Esophagus squamous epithelium (tissue), 5 donors: ENCODE data around the gene LCA5L. TPM values are rescaled to one million over a fixed set of nuclear protein-coding genes. Genes with fewer than 3 reads are reported as not detected.
"Not testable (repeated sequence)": the region's sequence is repeated elsewhere in the genome, so short reads cannot be mapped to it uniquely, and the experiment has no call there.

Source experiments
- DNase-seq: peaks from one replicate; lab custom pipeline; 2025; lab: John Stamatoyannopoulos, UW
- H3K27ac ChIP-seq, 4 donors: fragments of 200-600 bp; sonication (generic); one replicate each; pipeline ENCODE4 v1.5.1; 2016 to 2019; ENCODE audit warnings: mild to moderate bottlenecking in 1 of 4
- H3K27me3 ChIP-seq, 4 donors: fragments of 200-600 bp; sonication (generic); 1 replicate in 3 of 4; 2 replicates in 1 of 4; pipeline versions ENCODE4 v1.5.1 to v1.6.0; 2017 to 2021; ENCODE audit warnings: antibody characterized with exemption in 1 of 4
- H3K36me3 ChIP-seq, 3 donors: fragments of 200-600 bp; sonication (generic); one replicate each; pipeline ENCODE4 v1.5.1; 2016 to 2019
- H3K4me1 ChIP-seq, 3 donors: fragments of 200-600 bp; sonication (generic); one replicate each; pipeline ENCODE4 v1.5.1; 2017 to 2019
- H3K4me3 ChIP-seq, 4 donors: fragments of 200-600 bp; sonication (generic); 1 replicate in 3 of 4; 2 replicates in 1 of 4; pipeline ENCODE4 v1.5.1; 2016 to 2019; ENCODE audit warnings: mild to moderate bottlenecking in 2 of 4, moderate library complexity in 1 of 4
- H3K9me3 ChIP-seq, 3 donors: fragments of 200-600 bp; sonication (generic); one replicate each; pipeline ENCODE4 v1.5.1; 2016 to 2019
- POLR2A ChIP-seq, 4 donors: fragments of 450-650 bp; IDR thresholded peaks; one replicate each; pipeline ENCODE4 v1.6.1; 2017; ENCODE audit warnings: antibody characterized with exemption in 4 of 4, mild to moderate bottlenecking in 4 of 4, moderate library complexity in 3 of 4
- WGBS, 2 donors: methylation state at CpG; one replicate each; pipeline ENCODE4 v1.1.5; 2018; 5-methylcytosine and 5-hydroxymethylcytosine counted together
- intact Hi-C: fragments of 100-400 bp; cut with DNase I; formaldehyde crosslinking; loops from one replicate; pipeline ENCODE4 v1.15.0; 2022
- total RNA-seq, 4 donors: library from RNA; depleted of rRNA; stranded (reverse); fragments of >200 nt; gene quantifications; one replicate each; pipeline ENCODE4 v1.1.0, GENCODE V29; 2016
- TF ChIP-seq, protein P1 (sequence below), 6 experiments: fragments of 450-650 bp in 4 of 6; fragments of 200-600 bp in 2 of 6; sonication (generic) in 2 of 6; IDR thresholded peaks; one replicate each; pipeline ENCODE4 v1.5.1; 2016 to 2019; ENCODE audit warnings: antibody characterized with exemption in 6 of 6, mild to moderate bottlenecking in 4 of 6, moderate library complexity in 4 of 6
- donor health status: DM: yes; HTN: yes; CAD: no.

LCA5L gene
- total RNA-seq, 4 donors from 2014 or later: 0.44 to 1.7 (median 0.82) TPM; not detected in 1

DNA sequence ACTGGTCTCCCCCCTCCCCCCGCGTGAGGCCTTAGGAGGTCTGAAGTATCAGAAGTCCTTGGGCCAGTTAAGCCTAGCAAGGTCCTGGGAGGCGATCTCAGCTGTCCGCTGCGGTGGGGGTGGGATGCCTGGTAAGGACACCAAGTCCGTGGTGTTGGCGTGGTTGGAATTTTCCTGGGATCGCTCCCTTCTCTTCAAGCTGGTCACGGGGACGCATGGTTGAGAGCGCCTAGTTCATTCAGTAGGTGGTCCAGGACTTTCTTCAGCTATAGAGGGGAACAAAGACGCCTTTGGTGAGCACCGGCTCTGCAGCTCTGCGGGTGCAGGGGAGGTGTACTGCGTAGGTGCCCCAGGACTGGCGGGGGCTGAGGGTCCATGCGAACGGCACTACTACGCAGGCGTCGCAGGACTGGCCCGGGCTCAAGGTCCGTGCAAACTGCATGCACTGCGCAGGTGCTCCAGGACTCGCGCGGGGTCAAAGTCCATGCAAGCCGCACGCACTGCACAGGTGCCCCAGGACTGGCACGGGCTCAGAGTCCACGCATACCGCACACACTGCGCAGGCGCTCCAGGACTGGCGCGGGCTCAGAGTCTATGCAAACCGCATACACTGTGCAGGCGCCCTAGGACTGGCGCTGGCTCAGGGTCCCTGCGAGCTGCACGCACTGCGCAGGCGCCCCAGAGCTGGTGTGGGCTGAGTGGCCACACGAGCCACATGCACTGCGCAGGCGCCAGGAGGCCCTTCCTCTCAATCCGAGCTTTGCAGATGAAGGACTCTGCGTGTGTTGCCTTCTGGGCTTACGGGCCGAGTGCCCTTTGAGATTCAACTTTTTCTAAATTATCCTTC is 60.1 kb downstream of the LCA5L start:
- WGBS, 2 donors: 54 to 79% methylated on average over 6 to 20 of the region's 50 CpGs
- H3K4me3 ChIP-seq: peak overlapping the region; percentile 13 to 59 (median 39)
- H3K36me3 ChIP-seq: no peaks in the 10 kb centered on the region
- no peaks in the 10 kb centered on the region for H3K27me3 ChIP-seq
- H3K4me1 ChIP-seq: peaks cover 15 to 63% (median 22%) of the 10 kb centered on the region in 3 donors
- TF ChIP-seq, protein P1, sequence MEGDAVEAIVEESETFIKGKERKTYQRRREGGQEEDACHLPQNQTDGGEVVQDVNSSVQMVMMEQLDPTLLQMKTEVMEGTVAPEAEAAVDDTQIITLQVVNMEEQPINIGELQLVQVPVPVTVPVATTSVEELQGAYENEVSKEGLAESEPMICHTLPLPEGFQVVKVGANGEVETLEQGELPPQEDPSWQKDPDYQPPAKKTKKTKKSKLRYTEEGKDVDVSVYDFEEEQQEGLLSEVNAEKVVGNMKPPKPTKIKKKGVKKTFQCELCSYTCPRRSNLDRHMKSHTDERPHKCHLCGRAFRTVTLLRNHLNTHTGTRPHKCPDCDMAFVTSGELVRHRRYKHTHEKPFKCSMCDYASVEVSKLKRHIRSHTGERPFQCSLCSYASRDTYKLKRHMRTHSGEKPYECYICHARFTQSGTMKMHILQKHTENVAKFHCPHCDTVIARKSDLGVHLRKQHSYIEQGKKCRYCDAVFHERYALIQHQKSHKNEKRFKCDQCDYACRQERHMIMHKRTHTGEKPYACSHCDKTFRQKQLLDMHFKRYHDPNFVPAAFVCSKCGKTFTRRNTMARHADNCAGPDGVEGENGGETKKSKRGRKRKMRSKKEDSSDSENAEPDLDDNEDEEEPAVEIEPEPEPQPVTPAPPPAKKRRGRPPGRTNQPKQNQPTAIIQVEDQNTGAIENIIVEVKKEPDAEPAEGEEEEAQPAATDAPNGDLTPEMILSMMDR (IDR thresholded peaks at IDR 0.05): no peak
- TF ChIP-seq POLR2A (IDR thresholded peaks at IDR 0.05): no peak
- no peaks in the 10 kb centered on the region for H3K9me3 ChIP-seq
- intact Hi-C loops: loop anchor here (10.0 kb wide), 1 partner anchor 71 kb away; the partner anchor contains the start of gene BRWD1
- H3K27ac ChIP-seq: peak overlapping the region; percentile 57 to 87 (median 68)
- no peak for DNase-seq

DNA sequence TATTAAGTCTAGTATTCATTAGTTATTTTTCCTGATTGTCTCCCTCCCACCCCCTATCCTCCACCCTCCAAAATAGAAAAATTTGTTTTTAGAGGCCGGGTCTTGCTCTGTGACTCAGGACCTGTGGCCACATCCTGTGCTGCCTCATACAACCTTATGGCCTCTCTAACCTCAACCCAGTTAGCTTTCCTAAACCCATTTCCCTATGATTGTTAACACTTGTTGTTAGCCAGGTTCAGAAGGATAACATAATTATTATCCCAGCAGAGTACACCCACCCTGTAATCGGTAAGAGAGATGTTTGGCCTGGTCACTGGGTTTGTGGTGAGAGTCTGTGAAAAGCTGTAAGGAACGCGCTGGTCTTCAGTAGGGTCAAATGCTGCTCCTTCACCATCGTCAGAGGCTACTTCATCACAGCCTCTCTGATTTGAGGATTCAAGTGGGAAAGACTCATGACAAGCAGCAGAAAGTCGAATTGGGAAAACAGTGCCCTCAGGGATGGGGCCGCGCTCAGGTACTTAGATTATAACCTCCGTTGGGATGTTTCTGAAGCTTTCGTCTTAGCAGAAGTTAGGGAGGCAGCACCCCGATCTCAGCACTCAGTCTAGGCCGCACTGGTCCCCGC is 60.8 kb downstream of the LCA5L start:
- TF ChIP-seq, protein P1 (IDR thresholded peaks at IDR 0.05): no peak
- no peak for TF ChIP-seq POLR2A (IDR thresholded peaks at IDR 0.05)
- H3K4me3 ChIP-seq: no peak overlapping the region
- H3K27ac ChIP-seq: no peak overlapping the region
- no peaks in the 10 kb centered on the region for H3K36me3 ChIP-seq
- 83 to 89% methylated on average over 13 of the region's 13 CpGs for WGBS, 2 donors
- peaks cover 15 to 62% (median 22%) of the 10 kb centered on the region in 3 donors for H3K4me1 ChIP-seq
- intact Hi-C loops: loop anchor here (10.0 kb wide), 1 partner anchor 70 kb away; the partner anchor contains the start of gene BRWD1
- no peaks in the 10 kb centered on the region for H3K27me3 ChIP-seq
- no peak for DNase-seq
- H3K9me3 ChIP-seq: no peaks in the 10 kb centered on the region

DNA sequence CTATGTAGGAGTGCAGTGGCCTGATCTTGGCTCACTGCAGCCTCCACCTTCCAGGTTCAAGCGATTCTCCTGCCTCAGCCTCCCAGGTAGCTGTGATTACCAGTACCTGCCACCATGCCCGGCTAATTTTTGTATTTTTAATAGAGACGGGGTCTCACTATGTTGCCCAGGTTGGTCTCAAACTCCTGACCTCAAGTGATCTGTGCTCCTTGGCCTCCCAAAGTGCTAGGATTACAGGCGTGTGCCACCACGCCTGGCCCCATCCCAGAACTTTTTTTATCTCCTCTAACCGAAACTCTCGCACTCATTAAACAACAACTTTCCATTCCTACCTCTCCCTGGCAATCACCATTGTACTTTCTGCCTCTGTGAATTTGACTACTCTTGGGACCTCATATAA is 63.5 kb downstream of the LCA5L start:
- H3K9me3 ChIP-seq, H3K27me3 ChIP-seq, H3K4me3 ChIP-seq, H3K36me3 ChIP-seq, DNase-seq, H3K27ac ChIP-seq: not testable (repeated sequence)
- intact Hi-C loops: loop anchor here (10.0 kb wide), 1 partner anchor 67 kb away; the partner anchor contains the start of gene BRWD1
- 92 to 97% methylated on average over 7 of the region's 7 CpGs for WGBS, 2 donors
- peaks cover 7 to 44% (median 14%) of the 10 kb centered on the region in 3 donors for H3K4me1 ChIP-seq

DNA sequence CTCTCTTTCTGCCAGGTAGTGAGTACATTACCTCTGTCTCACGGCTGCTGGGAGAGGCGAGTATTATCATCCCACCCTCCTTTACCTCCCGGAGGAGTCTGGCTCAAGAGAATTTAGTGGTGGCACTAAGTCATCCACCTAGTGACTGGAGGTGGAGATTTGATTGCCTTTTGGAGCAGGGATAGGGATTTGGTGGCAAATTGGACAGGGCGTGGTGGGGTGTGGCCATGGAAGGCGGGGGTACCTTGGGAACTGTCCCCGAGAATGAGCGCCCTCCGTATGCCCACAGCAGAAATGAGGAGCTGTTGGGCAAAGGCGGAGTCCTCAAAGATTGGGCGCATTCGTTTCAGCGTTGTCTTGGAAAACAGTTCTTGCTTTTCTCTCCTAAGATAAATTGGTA is 64.6 kb downstream of the LCA5L start:
- Histone ChIP-seq H3K4me3 (peak overlapping the region; percentile 61 to 96 (median 74)), H3K36me3 (no peaks in the 10 kb centered on the region), H3K4me1 (peaks cover 4 to 33% (median 11%) of the 10 kb centered on the region in 3 donors), H3K27me3 (peaks cover 0 to 4% (median 0%) of the 10 kb centered on the region in 4 donors), H3K9me3 (no peaks in the 10 kb centered on the region), H3K27ac (peak overlapping the region; percentile 79 to 93 (median 90))
- no peak for DNase-seq
- TF ChIP-seq POLR2A (IDR thresholded peaks at IDR 0.05): no peak
- TF ChIP-seq, protein P1 (IDR thresholded peaks at IDR 0.05): no peak
- 14 to 15% methylated on average over 12 of the region's 12 CpGs for whole genome bisulfite sequencing, 2 donors
- intact Hi-C loops: loop anchor here (10.0 kb wide), 1 partner anchor 66 kb away; the partner anchor contains the start of gene BRWD1

DNA sequence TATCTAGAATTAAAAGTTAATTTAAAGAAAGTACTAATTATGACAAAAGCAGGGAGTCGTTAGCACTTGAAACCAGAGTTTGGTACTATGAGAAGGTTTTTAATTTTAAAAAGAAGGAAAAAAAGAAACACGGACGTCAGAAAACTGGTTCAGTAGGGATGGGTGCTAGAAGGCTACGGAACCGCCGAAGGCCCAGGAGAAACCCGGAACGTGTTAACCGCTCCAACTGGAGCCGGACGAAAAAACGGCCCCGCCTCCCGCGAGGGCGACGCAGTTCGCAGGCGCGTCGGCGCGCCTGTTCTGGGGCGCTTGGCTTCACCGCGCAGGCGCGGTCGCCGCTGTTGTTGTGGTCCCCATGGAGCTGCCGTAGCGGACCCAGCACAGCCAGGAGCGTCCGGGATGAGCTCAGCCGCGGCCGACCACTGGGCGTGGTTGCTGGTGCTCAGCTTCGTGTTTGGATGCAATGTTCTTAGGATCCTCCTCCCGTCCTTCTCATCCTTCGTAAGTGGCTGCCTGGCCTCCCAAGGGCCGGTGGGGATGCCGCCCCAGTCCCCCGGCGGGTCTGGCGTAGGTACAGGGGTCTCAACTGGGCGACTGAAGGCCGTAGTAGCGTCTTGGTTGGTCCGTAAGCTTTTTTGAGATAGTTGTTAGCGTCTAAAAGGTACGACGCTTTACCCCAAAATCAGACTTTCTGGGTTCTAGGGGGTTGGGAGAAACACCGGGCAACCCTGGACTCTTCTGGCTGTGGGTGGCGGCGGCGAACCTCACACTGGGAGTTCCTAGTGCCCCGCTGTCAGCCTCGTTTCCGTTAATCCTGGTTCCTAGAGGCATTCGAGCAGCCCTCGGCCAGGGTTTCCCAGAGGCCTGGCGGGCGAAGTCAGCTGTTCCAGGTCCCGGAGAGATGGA is 65.3 kb downstream of the LCA5L start:
- Histone ChIP-seq H3K27ac (peak overlapping the region; percentile 79 to 93 (median 90)), H3K9me3 (no peaks in the 10 kb centered on the region), H3K27me3 (peaks cover 0 to 4% (median 0%) of the 10 kb centered on the region in 4 donors), H3K4me3 (peak overlapping the region; percentile 61 to 96 (median 74)), H3K4me1 (peaks cover 4 to 25% (median 11%) of the 10 kb centered on the region in 3 donors), H3K36me3 (no peaks in the 10 kb centered on the region)
- 0 to 1% methylated on average over 34 to 44 of the region's 65 CpGs for WGBS, 2 donors
- TF ChIP-seq, protein P1 (IDR thresholded peaks at IDR 0.05): peak in 1 of 6 experiments; percentile 29
- TF ChIP-seq POLR2A (IDR thresholded peaks at IDR 0.05): peak in 3 of 4 donors; percentile 14 to 79 (median 70)
- DNase-seq: peak; percentile 39
- intact Hi-C loops: loop anchor here (10.0 kb wide), 1 partner anchor 65 kb away; the partner anchor contains the start of gene BRWD1
